Thoracic aorta (tissue), 2 donors: ENCODE data around the gene RASAL3. TPM values are rescaled to one million over a fixed set of nuclear protein-coding genes. Genes with fewer than 3 reads are reported as not detected.

Experiments used
- ATAC-seq: fragments of 150-250 bp; one replicate; pipeline ENCODE4 v1.8.0; 2017; ENCODE audit warnings: low read depth; ENCODE audit not compliant: insufficient number of reproducible peaks, low FRiP score
- DNase-seq: peaks from one replicate; pipeline ENCODE4 v3.0.0-alpha.2; 2020; ENCODE audit warnings: low spot score
- H3K27ac ChIP-seq, 2 donors: fragments of 200-600 bp; sonication (generic); 1 replicate in 1 of 2; 2 replicates in 1 of 2; pipeline ENCODE4 v1.5.1; 2016; ENCODE audit warnings: mild to moderate bottlenecking in 2 of 2, moderate library complexity in 2 of 2
- H3K27me3 ChIP-seq: fragments of 200-600 bp; sonication (generic); replicated peaks from 2 replicates; pipeline ENCODE4 v1.6.0; 2016; ENCODE audit warnings: mild to moderate bottlenecking; ENCODE audit not compliant: insufficient read depth
- H3K36me3 ChIP-seq: fragments of 200-600 bp; sonication (generic); one replicate; pipeline ENCODE4 v1.5.1; 2016
- H3K4me1 ChIP-seq, 2 donors: fragments of 200-600 bp; sonication (generic); 1 replicate in 1 of 2; 2 replicates in 1 of 2; pipeline versions ENCODE4 v1.5.1 to v1.6.0; 2016; ENCODE audit warnings: low read depth in 2 of 2, mild to moderate bottlenecking in 1 of 2; ENCODE audit not compliant: control insufficient read depth in 1 of 2
- H3K4me3 ChIP-seq: fragments of 200-600 bp; sonication (generic); 2 replicates; pipeline ENCODE4 v1.5.1; 2016; ENCODE audit warnings: mild to moderate bottlenecking
- H3K9me3 ChIP-seq: fragments of 200-600 bp; sonication (generic); 2 replicates; pipeline ENCODE4 v1.5.1; 2016
- CTCF ChIP-seq: fragments of 200-600 bp; sonication (generic); IDR thresholded peaks from one replicate; pipeline ENCODE4 v1.5.1; 2019; ENCODE audit warnings: antibody characterized with exemption
- total RNA-seq, 2 donors: library from RNA; depleted of rRNA; stranded (reverse); fragments of >200 nt; gene quantifications; one replicate each; pipeline versions ENCODE4 v1.1.0 to v1.2.3, GENCODE V29; 2016

The RASAL3 gene
- total RNA-seq, 2 donors from 2014 or later = 4.1 to 5.1 TPM

GRCh38 chr19:15431396-15432017, 32.8 kb downstream of the RASAL3 start:
- H3K36me3 ChIP-seq = peaks cover 27% of the 10 kb centered on the region
- ATAC-seq (no peak), DNase-seq (no peak)
- H3K27ac ChIP-seq = peak overlapping the region in 1 of 2 donors; percentile 34
- peaks cover 21 to 36% of the 10 kb centered on the region in 2 donors for H3K4me1 ChIP-seq
- H3K4me3 ChIP-seq = peak overlapping the region; percentile 90
- H3K9me3 ChIP-seq = no peaks in the 10 kb centered on the region
- TF ChIP-seq CTCF = no peak
- H3K27me3 ChIP-seq = no peaks in the 10 kb centered on the region

- TF ChIP-seq CTCF = no peak
- Histone ChIP-seq H3K4me3 (no peak overlapping the region), H3K9me3 (no peaks in the 10 kb centered on the region), H3K36me3 (peaks cover 33% of the 10 kb centered on the region), H3K27ac (no peak overlapping the region), H3K27me3 (no peaks in the 10 kb centered on the region), H3K4me1 (peaks cover 18 to 31% of the 10 kb centered on the region in 2 donors)
- ATAC-seq = no peak
- DNase-seq = no peak
These were observed 33.7 kb downstream of the RASAL3 start for GRCh38 chr19:15430526-15431120.

GRCh38 chr19:15429825-15430467, 34.4 kb downstream of the RASAL3 start:
- Histone ChIP-seq H3K27me3 (no peaks in the 10 kb centered on the region), H3K4me1 (peaks cover 18 to 31% of the 10 kb centered on the region in 2 donors), H3K36me3 (peaks cover 40% of the 10 kb centered on the region), H3K9me3 (no peaks in the 10 kb centered on the region), H3K27ac (no peak overlapping the region), H3K4me3 (no peak overlapping the region)
- ATAC-seq (no peak), DNase-seq (no peak)
- TF ChIP-seq CTCF = no peak

GRCh38 chr19:15428956-15429824, 35.2 kb downstream of the RASAL3 start:
- Histone ChIP-seq H3K27me3 (no peaks in the 10 kb centered on the region), H3K9me3 (no peaks in the 10 kb centered on the region), H3K4me3 (no peak overlapping the region), H3K36me3 (peaks cover 46% of the 10 kb centered on the region), H3K4me1 (peaks cover 18 to 31% of the 10 kb centered on the region in 2 donors), H3K27ac (no peak overlapping the region)
- no peak for TF ChIP-seq CTCF
- DNase-seq (no peak), ATAC-seq (no peak)
